A549 (cell line): ENCODE measurements around the gene LIN7B. TPM values are rescaled to one million over a fixed set of nuclear protein-coding genes. Genes with fewer than 3 reads are reported as not detected.

Source experiments
- ATAC-seq, 2 experiments: fragments of 200-7000 bp in 1 of 2; fragments of >200 bp in 1 of 2; cut with Nextera tagmentation in 1 of 2; cut with Tn5 transposase in 1 of 2; 3 replicates each; pipeline versions ENCODE4 v1.8.0 to v1.9.1; 2018 to 2020; ENCODE audit warnings: mild to moderate bottlenecking in 1 of 2, moderate library complexity in 1 of 2
- CTCF ChIA-PET: fragments of 300-600 bp; sonication (Branson Sonifier 250); formaldehyde crosslinking; extraction: SDS; loops from one replicate; lab custom pipeline; 2021; ENCODE audit warnings: antibody characterized with exemption, inconsistent platforms; lab: Yijun Ruan, JAX
- POLR2A ChIA-PET: fragments of 350-600 bp; formaldehyde crosslinking; extraction: SDS; loops from one replicate; lab custom pipeline; 2021; ENCODE audit warnings: antibody characterized with exemption, inconsistent platforms; lab: Yijun Ruan, JAX
- DNase-seq, 2 experiments: peaks; one replicate each; pipeline versions ENCODE4 v3.0.0 to v3.0.0-alpha.2; 2011 to 2016; ENCODE audit warnings: low read depth in 1 of 2, low spot score in 1 of 2
- FAIRE-seq: peaks from 2 replicates; lab custom pipeline; 2011; peaks lifted over from hg19 to GRCh38; lab: Jason Lieb, UNC
- H3K27ac ChIP-seq, 2 experiments: fragments of >200 bp; sonication (Bioruptor Twin); formaldehyde crosslinking; 3 replicates each; pipeline ENCODE4 v1.5.1; 2016 to 2017
- H3K4me1 ChIP-seq: fragments of >200 bp; sonication (Bioruptor Twin); formaldehyde crosslinking; 3 replicates; pipeline ENCODE4 v1.6.1; 2016
- H3K4me2 ChIP-seq: fragments of >200 bp; sonication (Bioruptor Twin); formaldehyde crosslinking; 3 replicates; pipeline ENCODE4 v1.6.1; 2016
- H3K4me3 ChIP-seq: fragments of >200 bp; sonication (Bioruptor Twin); formaldehyde crosslinking; 3 replicates; pipeline ENCODE4 v1.5.1; 2016
- H3K9me3 ChIP-seq: fragments of >200 bp; sonication (Bioruptor Twin); formaldehyde crosslinking; 3 replicates; pipeline ENCODE4 v1.6.1; 2016
- BCL3 ChIP-seq: fragments of >200 bp; sonication (Bioruptor Twin); formaldehyde crosslinking; IDR thresholded peaks from 3 replicates; pipeline ENCODE4 v1.6.1; 2016
- CBX8 ChIP-seq: fragments of 200-600 bp; sonication (generic); IDR thresholded peaks from 2 replicates; pipeline ENCODE4 v1.6.1; 2016
- CEBPB ChIP-seq, 2 experiments: fragments of >200 bp in 1 of 2; sonication (Bioruptor Twin) in 1 of 2; formaldehyde crosslinking in 1 of 2; IDR thresholded peaks; 2 replicates each; pipeline ENCODE4 v1.6.1; 2012 to 2016
- CHD4 ChIP-seq: fragments of 200-600 bp; sonication (generic); IDR thresholded peaks from 2 replicates; pipeline ENCODE4 v1.6.1; 2016; ENCODE audit warnings: antibody characterized with exemption, mild to moderate bottlenecking, borderline replicate concordance
- EP300 ChIP-seq, 2 experiments: fragments of >200 bp; sonication (Bioruptor Twin); formaldehyde crosslinking; IDR thresholded peaks; 2 replicates in 1 of 2; 3 replicates in 1 of 2; pipeline ENCODE4 v1.6.1; 2016 to 2017
- ESRRA ChIP-seq: fragments of 150-350 bp; IDR thresholded peaks from 2 replicates; pipeline ENCODE4 v1.6.1; 2014; ENCODE audit warnings: mild to moderate bottlenecking, low read length, borderline replicate concordance
- FOSL2 ChIP-seq, 2 experiments: fragments of 450-650 bp in 1 of 2; fragments of >200 bp in 1 of 2; sonication (Bioruptor Twin) in 1 of 2; formaldehyde crosslinking; IDR thresholded peaks; 2 replicates each; pipeline versions ENCODE4 v1.5.0 to v1.6.1; 2016 to 2020; ENCODE audit warnings: mild to moderate bottlenecking in 1 of 2, moderate library complexity in 1 of 2
- HDAC2 ChIP-seq: fragments of 200-600 bp; sonication (generic); IDR thresholded peaks from 2 replicates; pipeline ENCODE4 v1.6.1; 2016
- HMGXB4 ChIP-seq: fragments of 250-450 bp; sonication (Bioruptor Pico); IDR thresholded peaks from 2 replicates; pipeline ENCODE4 v1.5.0; 2021; ENCODE audit warnings: mild to moderate bottlenecking, moderate library complexity, borderline replicate concordance
- HOXB13 ChIP-seq: fragments of 250-450 bp; sonication (Bioruptor Pico); IDR thresholded peaks from 2 replicates; pipeline ENCODE4 v1.5.0; 2020; ENCODE audit warnings: low read depth, mild to moderate bottlenecking, moderate library complexity
- MAZ ChIP-seq: fragments of 150-350 bp; IDR thresholded peaks from 2 replicates; pipeline ENCODE4 v1.6.1; 2014; ENCODE audit warnings: antibody characterized with exemption, low read depth, low read length, borderline replicate concordance
- POLR2AphosphoS2 ChIP-seq: conservative IDR thresholded peaks from 2 replicates; pipeline ENCODE4 v1.6.1; 2012; ENCODE audit warnings: low read length, improper control_type of control experiment, inconsistent platforms
- RAD21 ChIP-seq, 2 experiments: fragments of >200 bp in 1 of 2; sonication (Bioruptor Twin) in 1 of 2; formaldehyde crosslinking in 1 of 2; IDR thresholded peaks in 1 of 2; conservative IDR thresholded peaks in 1 of 2; 2 replicates in 1 of 2; 3 replicates in 1 of 2; pipeline ENCODE4 v1.6.1; 2012 to 2018; ENCODE audit warnings: inconsistent platforms in 1 of 2
- RFX5 ChIP-seq: fragments of 450-650 bp; IDR thresholded peaks from 2 replicates; pipeline ENCODE4 v1.7.1; 2014; ENCODE audit warnings: antibody characterized with exemption, mild to moderate bottlenecking, moderate library complexity
- SMC3 ChIP-seq: fragments of >200 bp; sonication (Bioruptor Twin); formaldehyde crosslinking; IDR thresholded peaks from 3 replicates; pipeline ENCODE4 v1.6.1; 2018; ENCODE audit warnings: inconsistent platforms
- SREBF2 ChIP-seq: fragments of 450-650 bp; IDR thresholded peaks from 2 replicates; pipeline ENCODE4 v1.6.1; 2014; ENCODE audit warnings: mild to moderate bottlenecking, moderate library complexity
- ZC3H11A ChIP-seq: fragments of 450-650 bp; IDR thresholded peaks from 2 replicates; pipeline ENCODE4 v1.6.1; 2014; ENCODE audit warnings: antibody characterized with exemption, mild to moderate bottlenecking
- ZFP36 ChIP-seq: fragments of 450-650 bp; IDR thresholded peaks from 2 replicates; pipeline ENCODE4 v1.6.1; 2014; ENCODE audit warnings: borderline replicate concordance; ENCODE audit not compliant: partially characterized antibody
- ZNF302 ChIP-seq: fragments of 250-450 bp; sonication (Bioruptor Pico); IDR thresholded peaks from 2 replicates; pipeline ENCODE4 v1.9.0; 2021; ENCODE audit warnings: inconsistent platforms, mild to moderate bottlenecking, moderate library complexity
- ZSCAN20 ChIP-seq: fragments of 250-450 bp; sonication (Bioruptor Pico); IDR thresholded peaks from 2 replicates; pipeline ENCODE4 v1.8.0; 2022; ENCODE audit warnings: mild to moderate bottlenecking, moderate library complexity
- WGBS: methylation state at CpG from one replicate; pipeline ENCODE4 v1.1.6; 2017; ENCODE audit errors: missing lambda C conversion rate; 5-methylcytosine and 5-hydroxymethylcytosine counted together
- polyA plus RNA-seq, 4 experiments: library from polyadenylated mRNA; depleted of rRNA in 3 of 4; stranded (reverse); fragments of >200 nt; fragmentation: RNase III in 1 of 4; extraction: RNeasy Plus Mini Kit Qiagen cat#74134 plus additional on column Dnase treatment in 1 of 4; gene quantifications; 2 replicates in 3 of 4; 3 replicates in 1 of 4; pipeline ENCODE4 v1.2.3, GENCODE V29; 2011 to 2017
- TF ChIP-seq, protein P1 (sequence below): fragments of >200 bp; sonication (Bioruptor Twin); formaldehyde crosslinking; IDR thresholded peaks from 3 replicates; pipeline ENCODE4 v1.5.1; 2016
- TF ChIP-seq, protein P2 (sequence below): IDR thresholded peaks from 2 replicates; pipeline ENCODE4 v1.6.1; 2012
- TF ChIP-seq, protein P3 (sequence below): fragments of >200 bp; sonication (Bioruptor Twin); formaldehyde crosslinking; IDR thresholded peaks from 2 replicates; pipeline ENCODE4 v1.6.1; 2016
- TF ChIP-seq, protein P4 (sequence below): IDR thresholded peaks from 2 replicates; pipeline ENCODE4 v1.6.1; 2012

LIN7B gene
- polyA plus RNA-seq, 2 of the 4 experiments (the other 2 are of a cell fraction): 5.4 to 7.1 TPM

GRCh38 chr19:49135686-49136085 lies 21.5 kb downstream of the LIN7B start:
- 82% methylated on average over 5 of the region's 5 CpGs for WGBS
- Histone ChIP-seq H3K4me3 (no peak overlapping the region), H3K27ac (0 out of 6 replicates have a peak overlapping the region, but pooled peaks of 1 of the 2 experiments have one; percentile 12), H3K4me1 (no peaks in the 10 kb centered on the region), H3K4me2 (no peak overlapping the region), H3K9me3 (no peaks in the 10 kb centered on the region)
- ChIA-PET POLR2A (no interaction called here), CTCF (interaction anchor here (0.8 to 21.0 kb wide), 12 partner anchors 10 to 142 kb away, joined by 3 to 298 read pairs (median 6); partner anchors contain the start of genes GYS1, LIN7B and RUVBL2)
- ATAC-seq (no peak; a peak in 1 of 6 replicates), FAIRE-seq (no peak), DNase-seq (no peak)
- TF ChIP-seq BCL3 (no peak), HDAC2 (no peak), ZFP36 (no peak), ZNF302 (CRISPR knock-in tag) (no peak), RAD21 (conservative IDR thresholded peaks at IDR 0.05 in 1 of 2, IDR thresholded peaks at IDR 0.05 in 1 of 2) (no peak), HOXB13 (no peak), CBX8 (no peak), MAZ (no peak), ZSCAN20 (CRISPR knock-in tag) (no peak), RFX5 (no peak), FOSL2 (IDR thresholded peaks at IDR 0.05) (no peak), FOSL2 (CRISPR knock-in tag; IDR thresholded peaks at IDR 0.05) (no peak), SREBF2 (no peak), POLR2AphosphoS2 (no peak), EP300 (IDR thresholded peaks at IDR 0.05) (no peak)

- Histone ChIP-seq H3K4me1 (no peaks in the 10 kb centered on the region), H3K27ac (no peak overlapping the region), H3K4me3 (no peak overlapping the region), H3K4me2 (no peak overlapping the region), H3K9me3 (no peaks in the 10 kb centered on the region)
- ChIA-PET POLR2A (no interaction called here), CTCF (interaction anchor here (1.3 to 21.0 kb wide), 6 partner anchors 9 to 137 kb away, joined by 3 to 298 read pairs (median 14); partner anchors contain the start of gene LIN7B)
- no peak for DNase-seq
- WGBS: 91% methylated on average over 10 of the region's 10 CpGs
- no peak for FAIRE-seq
- no peak for ATAC-seq
- TF ChIP-seq, protein P1, sequence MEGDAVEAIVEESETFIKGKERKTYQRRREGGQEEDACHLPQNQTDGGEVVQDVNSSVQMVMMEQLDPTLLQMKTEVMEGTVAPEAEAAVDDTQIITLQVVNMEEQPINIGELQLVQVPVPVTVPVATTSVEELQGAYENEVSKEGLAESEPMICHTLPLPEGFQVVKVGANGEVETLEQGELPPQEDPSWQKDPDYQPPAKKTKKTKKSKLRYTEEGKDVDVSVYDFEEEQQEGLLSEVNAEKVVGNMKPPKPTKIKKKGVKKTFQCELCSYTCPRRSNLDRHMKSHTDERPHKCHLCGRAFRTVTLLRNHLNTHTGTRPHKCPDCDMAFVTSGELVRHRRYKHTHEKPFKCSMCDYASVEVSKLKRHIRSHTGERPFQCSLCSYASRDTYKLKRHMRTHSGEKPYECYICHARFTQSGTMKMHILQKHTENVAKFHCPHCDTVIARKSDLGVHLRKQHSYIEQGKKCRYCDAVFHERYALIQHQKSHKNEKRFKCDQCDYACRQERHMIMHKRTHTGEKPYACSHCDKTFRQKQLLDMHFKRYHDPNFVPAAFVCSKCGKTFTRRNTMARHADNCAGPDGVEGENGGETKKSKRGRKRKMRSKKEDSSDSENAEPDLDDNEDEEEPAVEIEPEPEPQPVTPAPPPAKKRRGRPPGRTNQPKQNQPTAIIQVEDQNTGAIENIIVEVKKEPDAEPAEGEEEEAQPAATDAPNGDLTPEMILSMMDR: no peak
- TF ChIP-seq, protein P2, sequence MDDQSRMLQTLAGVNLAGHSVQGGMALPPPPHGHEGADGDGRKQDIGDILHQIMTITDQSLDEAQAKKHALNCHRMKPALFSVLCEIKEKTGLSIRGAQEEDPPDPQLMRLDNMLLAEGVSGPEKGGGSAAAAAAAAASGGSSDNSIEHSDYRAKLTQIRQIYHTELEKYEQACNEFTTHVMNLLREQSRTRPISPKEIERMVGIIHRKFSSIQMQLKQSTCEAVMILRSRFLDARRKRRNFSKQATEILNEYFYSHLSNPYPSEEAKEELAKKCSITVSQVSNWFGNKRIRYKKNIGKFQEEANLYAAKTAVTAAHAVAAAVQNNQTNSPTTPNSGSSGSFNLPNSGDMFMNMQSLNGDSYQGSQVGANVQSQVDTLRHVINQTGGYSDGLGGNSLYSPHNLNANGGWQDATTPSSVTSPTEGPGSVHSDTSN: no peak
- TF ChIP-seq ZSCAN20 (CRISPR knock-in tag): no peak
- TF ChIP-seq ESRRA: no peak
- no peak for TF ChIP-seq FOSL2 (IDR thresholded peaks at IDR 0.05)
- no peak for TF ChIP-seq FOSL2 (CRISPR knock-in tag; IDR thresholded peaks at IDR 0.05)
- no peak for TF ChIP-seq EP300 (IDR thresholded peaks at IDR 0.05)
- no peak for TF ChIP-seq SMC3
- TF ChIP-seq, protein P3, sequence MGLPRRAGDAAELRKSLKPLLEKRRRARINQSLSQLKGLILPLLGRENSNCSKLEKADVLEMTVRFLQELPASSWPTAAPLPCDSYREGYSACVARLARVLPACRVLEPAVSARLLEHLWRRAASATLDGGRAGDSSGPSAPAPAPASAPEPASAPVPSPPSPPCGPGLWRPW: no peak
- no peak for TF ChIP-seq CEBPB (IDR thresholded peaks at IDR 0.05)
- no peak for TF ChIP-seq HMGXB4 (CRISPR knock-in tag)
- no peak for TF ChIP-seq RAD21 (conservative IDR thresholded peaks at IDR 0.05 in 1 of 2, IDR thresholded peaks at IDR 0.05 in 1 of 2)
- no peak for TF ChIP-seq ZC3H11A
- TF ChIP-seq, protein P4, sequence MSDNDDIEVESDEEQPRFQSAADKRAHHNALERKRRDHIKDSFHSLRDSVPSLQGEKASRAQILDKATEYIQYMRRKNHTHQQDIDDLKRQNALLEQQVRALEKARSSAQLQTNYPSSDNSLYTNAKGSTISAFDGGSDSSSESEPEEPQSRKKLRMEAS: no peak
- no peak for TF ChIP-seq HDAC2
- TF ChIP-seq CHD4: no peak
- no peak for TF ChIP-seq MAZ
Observed at GRCh38 chr19:49136771-49137171, 22.6 kb downstream of the LIN7B start.
